HT-29 (cell line): Measurements from ENCODE around the gene TSEN2. TPM values are rescaled to one million over a fixed set of nuclear protein-coding genes. Genes with fewer than 3 reads are reported as not detected.

Experiments
- DNase-seq: peaks from one replicate; pipeline ENCODE4 v3.0.0-alpha.2; 2015; ENCODE audit warnings: low spot score
- total RNA-seq: library from RNA; depleted of rRNA; stranded (reverse); fragments of >200 nt; shearing (Covaris generic); gene quantifications from 2 replicates; pipeline ENCODE4 v1.2.3, GENCODE V29; 2014

TSEN2 gene
- total RNA-seq, 1 experiment from 2014 or later, result 22.5 TPM

DNA sequence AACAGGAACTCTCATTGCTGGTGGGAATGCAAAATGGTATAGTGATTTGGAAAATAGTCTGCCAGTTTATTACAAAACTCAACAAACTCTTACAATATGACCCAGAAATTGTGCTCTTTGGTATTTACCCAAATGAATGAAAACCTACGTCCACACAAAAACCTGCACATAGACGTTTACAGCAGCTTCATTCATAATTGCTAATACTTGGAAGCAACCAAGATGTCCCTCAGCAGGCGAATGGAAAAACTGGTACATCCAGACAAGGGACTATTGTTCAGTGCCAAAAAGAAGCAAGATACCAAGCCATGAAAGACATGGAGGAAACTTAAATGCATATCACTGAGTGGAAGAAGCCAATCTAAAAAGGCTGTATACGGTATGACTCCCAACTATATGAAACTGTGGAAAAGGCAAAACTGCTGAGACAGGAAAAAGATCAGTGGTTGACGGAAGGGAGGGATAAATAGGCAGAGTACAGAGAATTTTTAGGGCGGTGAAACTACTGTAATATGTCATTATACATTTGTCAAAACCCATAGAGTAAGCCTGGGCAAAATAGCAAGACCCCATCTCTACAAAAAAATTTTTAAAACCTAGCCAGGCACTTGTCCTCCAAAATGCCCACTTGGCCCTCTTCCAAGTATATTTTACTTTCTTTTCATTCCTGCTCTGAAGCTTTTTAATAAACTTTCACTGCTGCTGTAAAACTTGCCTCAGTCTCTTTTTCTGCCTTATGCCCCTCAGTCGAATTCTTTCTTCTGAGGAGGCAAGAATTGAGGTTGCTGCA is 65.9 kb downstream of the TSEN2 start:
- no peak for DNase-seq

DNA sequence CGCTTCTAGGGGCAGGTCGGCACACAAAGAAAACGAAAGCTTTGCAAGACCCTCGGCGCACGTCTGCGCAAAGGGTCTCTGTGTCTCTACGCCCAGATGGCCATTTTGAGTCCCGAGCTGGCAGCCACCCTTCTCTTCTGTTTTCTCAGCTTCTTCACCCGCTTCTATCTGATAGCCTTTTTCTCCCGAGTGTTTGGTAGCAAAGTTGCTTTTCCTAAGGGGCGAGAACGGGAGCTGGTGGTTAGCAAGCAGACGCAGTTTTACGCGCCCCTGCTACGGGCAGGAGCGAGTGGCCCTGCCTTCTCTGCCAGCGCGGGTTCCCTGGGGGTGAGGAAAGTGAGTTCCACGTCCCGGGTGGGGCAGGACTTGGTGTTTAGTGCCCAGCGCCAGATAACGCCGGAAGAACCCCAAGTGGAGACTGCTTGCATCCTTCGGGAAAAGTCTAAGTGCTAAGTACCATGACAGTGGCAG is 69.7 kb downstream of the TSEN2 start:
- no peak for DNase-seq

DNA sequence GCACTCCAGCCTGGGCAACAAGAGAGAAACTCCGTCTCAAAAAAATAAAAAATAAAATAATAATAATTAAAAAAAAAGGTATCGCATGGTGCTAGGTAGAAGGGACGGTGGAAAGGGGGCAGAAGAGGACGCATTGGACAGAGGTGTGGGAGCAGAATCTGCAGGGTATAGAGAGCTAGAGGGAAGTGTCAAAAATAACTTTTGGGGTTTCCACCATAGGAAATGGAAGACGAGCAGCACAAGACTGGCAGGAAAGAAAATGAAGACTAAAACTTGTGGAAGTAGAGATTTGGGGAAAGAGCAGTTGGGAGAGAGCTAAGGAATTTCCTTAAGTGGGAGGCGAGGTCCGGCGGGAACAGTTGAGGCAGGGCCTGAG is 72.0 kb downstream of the TSEN2 start:
- no peak for DNase-seq

DNA sequence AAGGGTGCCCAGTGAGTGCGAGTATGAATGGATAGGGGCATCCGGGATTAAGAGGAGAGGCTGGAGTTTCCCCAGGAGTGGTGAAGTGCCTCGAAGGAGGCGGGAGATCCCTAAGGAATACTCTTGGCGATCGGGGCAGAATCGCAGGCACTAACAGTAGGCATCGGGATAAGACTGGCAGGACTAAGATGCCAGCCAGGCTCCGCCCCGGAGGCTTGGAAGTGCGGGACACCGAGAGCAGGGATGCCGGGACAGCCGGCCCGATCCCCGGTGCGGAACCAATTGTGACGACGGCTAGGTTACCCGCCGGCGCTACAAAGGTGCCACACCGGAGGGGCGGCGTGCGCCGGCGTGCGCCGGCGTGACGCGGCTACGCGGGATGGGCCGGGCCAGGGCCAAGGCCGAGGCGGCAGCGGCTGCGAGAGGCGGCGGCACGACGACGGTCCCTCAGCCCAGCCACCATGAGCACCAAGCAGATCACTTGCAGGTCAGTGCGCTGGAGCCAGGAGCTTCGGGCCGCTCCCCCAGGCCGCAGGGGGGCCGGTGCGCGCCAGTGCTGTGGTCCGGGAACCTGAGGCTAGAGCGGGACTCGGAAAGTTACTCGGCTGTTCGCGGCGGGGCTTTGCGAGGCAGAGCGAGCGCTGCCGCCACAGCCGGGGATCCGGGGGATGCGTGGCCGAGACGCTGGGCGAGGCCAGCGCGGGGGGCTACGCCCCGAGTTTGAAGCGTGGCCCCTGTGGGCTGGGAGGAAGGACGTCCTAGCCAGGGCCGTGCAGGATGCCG is 72.6 kb downstream of the TSEN2 start, which contains the start of gene MKRN2:
MKRN2 (plus strand) TSS at position 398 of the 783 bp plus-strand sequence; CDS start at position 462, 64 bp downstream.
- DNase-seq, result peak; percentile 82

DNA sequence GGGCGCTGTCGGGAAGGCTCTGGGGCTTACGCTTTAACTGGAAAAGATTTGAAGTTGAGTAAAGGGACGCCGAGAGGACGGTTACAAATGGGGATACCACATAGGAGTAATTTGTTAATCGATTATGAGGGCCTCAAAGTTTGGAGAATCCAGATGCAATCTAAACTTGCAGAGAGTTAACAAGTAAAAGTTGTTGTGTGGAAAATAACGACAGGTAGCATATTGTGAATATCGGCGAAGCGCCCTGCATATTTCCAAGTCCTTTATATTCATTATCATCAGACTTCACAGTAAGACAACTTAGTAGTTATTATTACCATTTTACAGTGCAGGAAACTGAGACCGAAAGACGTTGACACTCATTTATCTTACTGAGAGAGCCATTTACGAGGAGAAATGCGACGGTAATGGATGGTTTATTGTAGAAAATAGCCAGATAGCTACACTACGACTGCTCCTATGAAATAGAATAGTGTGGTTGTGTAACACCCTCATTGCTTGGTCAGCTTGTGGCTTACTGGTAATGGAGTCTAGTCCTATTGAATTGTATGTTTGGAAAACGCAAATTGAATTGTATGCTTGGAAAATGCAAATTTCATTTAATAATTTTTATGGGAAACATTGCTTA is 73.3 kb downstream of the TSEN2 start:
- DNase-seq, result peak; percentile 49

DNA sequence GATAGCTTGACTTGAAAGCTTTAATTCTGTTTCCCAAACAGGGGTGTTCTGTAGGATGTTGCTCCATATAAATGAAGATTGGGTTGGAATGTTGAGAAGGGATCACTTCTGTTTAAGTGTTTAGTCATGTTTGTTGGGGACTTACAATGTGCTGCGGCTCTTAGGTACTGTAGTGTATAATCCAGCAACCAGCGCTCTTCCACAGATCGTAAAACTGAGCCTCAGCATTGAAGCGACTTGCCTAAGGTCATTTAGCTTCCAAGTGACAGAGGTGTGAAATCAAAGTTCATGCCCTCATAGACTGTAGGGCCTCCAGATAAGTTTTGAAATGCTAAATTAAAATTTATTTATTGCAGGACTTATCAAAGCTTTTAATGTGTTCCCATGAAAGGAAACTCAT is 74.4 kb downstream of the TSEN2 start:
- no peak for DNase-seq

DNA sequence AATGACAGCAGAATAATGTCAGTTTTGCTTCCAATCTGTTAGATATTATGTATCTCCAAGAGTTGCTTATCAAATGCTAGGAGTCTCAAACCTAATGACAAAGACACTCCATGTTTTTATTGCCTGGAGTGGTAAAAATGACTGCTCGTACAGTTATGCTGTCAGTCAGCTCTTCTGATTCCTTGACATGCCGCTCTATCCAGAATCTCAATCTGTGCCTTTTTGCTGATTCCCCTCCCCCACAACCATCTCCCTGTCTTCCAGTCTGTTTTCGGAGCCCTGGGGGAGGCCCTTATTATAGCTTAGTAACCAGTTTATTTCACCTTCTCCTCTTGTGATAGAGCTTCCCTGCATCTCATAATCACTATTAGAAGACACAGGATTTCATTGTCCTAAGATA is 75.2 kb downstream of the TSEN2 start:
- DNase-seq, result no peak

DNA sequence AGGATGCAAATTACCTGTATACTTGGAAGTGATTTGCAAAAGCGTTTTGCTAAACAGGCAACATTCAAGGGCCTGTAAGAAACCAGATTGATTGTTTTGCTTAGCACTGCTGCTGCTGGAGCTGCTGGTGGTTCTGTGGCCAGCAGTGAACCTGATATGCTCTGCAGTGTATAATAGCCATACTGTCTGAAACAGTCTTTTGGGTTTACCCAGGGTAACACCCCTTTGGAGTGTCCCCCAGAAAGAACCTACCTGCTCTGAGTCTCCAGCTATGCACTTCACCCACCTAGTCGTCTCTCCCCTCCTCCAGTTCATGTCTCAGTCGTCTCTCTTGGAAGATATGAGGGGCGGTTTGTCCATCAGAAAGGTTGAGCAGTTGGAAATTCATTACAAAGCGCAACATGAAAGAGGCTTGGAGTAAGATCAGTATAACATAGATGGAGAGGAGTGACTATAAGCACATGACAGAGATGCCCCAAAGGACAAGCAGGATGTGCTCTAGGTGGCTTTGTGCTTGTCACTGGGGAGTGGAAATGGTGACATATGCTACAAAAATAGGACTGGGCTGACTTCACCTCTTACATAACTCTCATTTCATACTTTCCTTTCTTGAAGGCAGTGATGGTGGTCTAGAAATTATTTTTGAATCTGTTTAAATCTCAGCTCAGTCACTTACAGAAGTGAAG is 76.4 kb downstream of the TSEN2 start:
- DNase-seq, result no peak

DNA sequence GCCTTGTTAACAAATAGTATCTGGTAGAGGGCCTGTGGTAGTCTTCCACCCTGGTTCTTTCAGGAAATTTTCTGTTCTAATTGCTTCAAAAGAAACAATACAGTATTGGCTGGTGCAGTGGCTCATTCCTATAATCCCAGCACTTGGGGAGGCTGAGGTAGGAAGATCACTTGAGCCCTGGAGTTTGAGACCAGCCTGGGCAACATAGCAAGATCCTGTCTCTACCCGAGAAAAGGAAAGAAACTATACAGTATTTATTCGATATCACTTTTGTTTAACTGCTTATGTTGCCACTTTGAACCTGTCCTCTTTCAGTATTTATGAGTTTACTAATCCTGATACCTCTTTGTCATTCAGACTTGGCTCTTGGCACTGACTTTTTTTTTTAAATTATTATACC is 77.1 kb downstream of the TSEN2 start:
- no peak for DNase-seq

DNA sequence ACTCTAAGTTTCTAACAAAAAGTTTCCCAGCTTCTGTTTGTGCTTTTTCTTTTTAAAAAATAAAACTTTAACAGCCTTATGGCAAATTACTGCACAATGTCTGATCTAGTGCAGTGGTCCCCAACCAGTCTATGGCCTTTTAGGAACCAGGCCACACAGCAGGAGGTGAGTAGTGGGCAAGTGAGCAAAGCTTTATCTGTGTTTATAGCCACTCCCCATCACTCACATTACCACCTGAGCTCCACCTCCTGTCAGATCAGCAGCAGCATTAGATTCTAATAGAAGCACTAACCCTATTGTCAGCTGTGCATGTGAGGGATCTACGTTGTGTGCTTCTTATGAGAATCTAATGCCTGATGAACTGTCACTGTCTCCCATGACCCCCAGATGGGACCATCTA is 78.2 kb downstream of the TSEN2 start:
- DNase-seq, result no peak

DNA sequence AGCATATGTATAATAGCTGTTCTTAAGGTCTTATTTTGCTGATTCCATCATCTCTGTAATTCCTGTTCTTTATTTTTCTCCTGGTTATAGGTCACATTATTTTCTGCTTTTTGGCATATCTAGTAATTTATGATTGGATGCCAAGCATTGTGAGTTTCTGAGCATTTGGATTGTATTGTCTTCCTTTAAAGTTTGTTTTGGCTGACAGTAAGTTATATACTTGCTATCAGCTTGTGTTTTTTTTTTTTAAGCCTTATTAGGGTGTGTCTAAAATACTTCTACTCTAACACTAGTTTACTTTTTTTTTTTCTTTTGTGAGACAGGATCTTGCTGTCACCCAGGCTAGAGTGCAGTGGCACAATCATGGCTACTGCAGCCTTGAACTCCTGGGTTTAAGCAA is 82.7 kb downstream of the TSEN2 start:
- no peak for DNase-seq

DNA sequence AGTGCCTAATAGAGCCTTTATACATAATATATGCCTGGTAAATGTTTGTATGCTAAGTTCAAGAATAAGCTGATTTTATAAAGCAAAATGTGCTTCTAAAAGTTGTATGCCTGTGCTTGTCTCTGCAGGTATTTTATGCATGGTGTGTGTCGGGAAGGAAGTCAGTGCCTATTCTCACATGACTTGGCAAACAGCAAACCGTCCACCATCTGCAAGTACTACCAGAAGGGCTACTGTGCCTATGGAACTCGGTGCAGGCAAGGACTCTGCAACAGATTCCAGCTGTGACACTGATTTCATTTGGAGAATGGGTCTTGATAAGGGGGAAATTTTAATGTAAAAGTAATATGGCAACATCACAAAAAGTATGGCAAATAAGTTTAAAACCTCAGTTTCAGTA is 84.5 kb downstream of the TSEN2 start:
- DNase-seq, result no peak

DNA sequence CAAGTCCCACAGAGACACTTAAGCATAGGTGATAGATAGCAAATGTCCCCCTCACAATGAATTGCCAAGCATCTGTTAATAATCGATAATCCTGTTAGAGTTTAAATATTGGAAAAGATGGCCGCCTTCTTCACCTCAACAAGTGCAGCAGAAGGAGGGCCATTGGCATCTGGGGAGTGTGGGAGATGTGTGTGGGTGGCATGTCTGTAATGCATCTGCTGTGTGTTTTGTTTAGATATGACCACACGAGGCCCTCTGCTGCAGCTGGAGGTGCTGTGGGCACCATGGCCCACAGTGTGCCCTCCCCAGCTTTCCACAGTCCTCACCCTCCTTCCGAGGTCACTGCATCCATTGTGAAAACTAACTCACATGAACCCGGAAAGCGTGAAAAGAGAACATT is 85.6 kb downstream of the TSEN2 start:
- DNase-seq, result no peak

DNA sequence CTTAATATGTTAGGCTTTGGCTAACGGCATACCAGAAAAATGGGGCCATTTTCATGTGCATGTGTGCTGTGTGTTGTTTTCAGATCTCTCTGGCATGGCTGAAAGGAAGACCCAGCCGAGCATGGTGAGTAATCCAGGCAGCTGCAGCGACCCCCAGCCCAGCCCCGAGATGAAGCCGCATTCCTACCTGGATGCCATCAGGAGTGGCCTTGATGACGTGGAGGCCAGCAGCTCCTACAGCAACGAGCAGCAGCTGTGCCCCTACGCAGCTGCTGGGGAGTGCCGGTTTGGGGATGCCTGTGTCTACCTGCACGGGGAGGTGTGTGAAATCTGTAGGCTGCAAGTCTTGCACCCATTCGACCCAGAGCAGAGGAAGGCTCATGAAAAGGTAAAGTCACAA is 87.7 kb downstream of the TSEN2 start:
- DNase-seq, result no peak

DNA sequence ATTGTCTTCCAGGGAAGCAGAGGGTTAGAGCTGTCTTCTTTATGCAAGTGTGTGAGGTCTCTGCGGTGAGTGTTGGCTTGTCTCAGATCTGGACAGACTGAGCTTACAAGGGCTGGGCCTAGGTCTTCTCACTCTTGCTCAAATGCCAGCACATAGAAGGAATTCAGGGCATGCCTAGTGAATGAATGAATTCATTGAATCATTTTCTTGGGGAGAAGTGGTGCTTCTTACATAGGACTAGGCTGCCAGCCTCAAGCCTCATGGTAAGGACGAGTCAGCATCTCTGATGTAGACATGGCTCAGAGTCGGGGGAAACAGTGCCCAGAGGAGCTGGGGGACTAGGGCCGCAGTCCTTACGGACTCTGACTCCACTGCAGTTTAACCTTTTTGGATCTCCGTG is 89.9 kb downstream of the TSEN2 start:
- DNase-seq, result no peak

DNA sequence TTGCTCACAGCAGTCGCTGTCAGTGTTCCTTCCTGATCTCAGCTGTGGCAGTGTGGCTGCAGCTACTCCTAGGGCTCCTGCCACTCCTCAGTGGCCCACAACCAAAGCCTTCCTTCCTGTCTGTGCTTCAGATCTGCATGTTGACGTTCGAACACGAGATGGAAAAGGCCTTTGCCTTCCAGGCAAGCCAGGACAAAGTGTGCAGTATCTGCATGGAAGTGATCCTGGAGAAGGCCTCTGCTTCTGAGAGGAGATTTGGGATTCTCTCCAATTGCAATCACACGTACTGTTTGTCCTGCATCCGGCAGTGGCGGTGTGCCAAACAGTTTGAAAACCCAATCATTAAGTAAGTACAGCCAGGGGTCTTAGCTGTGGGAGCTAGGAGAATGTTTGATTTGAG is 90.4 kb downstream of the TSEN2 start:
- DNase-seq, result no peak

DNA sequence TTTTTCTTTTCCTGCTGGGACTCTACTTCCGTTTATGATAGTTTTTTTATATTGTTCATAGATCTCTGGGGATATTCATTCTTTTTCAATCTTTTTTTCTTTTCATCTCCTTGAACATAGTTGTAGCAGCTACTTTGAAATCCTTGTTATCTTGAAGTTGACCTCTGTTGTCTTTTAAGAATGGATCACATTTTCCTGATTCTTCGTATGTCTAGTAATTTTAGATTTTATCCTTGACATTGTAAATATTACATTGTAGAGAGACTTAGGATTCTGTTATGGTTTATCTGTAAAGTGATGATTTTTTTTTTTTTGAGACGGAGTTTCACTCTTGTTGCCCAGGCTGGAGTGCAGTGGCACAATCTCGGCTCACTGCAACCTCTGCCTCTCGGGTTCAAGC is 93.1 kb downstream of the TSEN2 start:
- DNase-seq, result no peak

DNA sequence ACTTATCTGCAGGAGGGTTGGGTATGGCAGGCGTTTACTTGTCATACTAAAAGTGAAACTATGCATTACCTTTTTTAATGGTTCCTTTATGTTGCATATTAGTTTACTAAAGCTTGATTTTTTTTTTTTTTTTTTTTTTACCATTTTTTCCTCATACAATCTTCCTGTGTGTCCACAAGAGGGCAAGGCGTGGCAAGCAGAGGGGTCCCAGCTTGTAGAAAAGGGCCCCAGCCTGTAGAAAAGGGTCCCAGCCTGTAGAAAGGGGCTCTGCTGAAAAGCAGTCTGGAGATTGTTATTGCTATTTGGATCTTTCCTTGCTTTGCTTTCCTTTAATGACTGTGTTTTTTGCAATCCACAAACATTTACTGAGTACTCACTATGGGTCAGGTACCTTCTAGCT is 94.5 kb downstream of the TSEN2 start:
- no peak for DNase-seq

DNA sequence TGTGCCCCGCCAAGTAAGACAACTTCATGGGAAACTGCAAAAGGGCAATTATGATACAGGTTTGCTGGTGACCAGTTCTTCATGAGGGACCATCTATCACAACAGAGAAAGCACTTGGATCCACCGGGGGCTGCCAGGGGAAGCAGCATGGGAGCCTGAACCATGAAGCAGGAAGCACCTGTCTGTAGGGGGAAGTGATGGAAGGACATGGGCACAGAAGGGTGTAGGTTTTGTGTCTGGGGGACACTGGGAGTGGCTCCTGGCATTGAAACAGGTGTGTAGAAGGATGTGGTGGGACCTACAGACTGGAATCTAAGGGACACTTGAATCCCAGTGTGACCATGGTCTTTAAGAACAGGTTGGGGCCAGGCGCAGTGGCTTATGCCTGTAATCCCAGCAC is 95.2 kb downstream of the TSEN2 start:
- DNase-seq, result no peak

DNA sequence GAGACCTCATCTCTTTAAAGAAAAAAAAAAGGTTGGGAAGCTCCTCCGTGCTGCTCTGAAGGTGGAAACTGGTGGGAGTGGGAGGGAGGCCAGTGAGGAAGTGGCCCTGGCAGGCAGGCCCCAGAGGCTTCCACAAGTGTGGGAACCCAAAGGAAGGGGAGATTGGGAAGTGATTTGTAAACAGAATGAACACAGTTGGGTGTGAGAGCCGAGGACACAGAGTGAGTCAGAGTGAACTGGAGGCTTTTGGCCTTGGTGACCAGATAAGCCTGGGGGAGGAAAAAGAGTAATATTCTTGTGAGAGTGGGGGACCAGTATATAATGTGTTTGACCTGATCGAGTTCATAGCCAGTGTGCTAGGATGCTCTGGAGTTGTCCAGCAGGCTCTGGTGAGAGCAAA is 95.6 kb downstream of the TSEN2 start:
- DNase-seq, result no peak

DNA sequence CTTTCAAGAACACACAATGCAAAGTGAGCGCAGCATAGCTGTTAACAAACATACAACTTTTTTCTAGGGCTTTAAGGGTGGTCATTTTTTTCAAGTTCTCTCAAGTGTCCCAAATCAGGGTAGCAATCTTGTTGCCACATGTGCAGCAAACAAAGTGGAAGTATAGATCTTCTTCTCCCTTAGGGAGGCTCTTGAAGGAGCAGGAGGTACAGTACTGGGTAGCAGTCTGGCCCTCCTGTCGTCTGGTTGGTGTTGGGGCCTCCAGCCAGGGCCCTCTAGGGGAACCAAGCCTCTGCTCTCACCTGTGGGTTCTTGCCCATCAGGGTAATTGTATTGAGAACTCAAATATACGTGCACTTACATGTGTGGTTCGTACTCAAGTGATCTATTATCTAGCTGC is 98.5 kb downstream of the TSEN2 start:
- DNase-seq, result no peak
